HG03066 (cell line): ENCODE measurements around the gene MSH3.

Experiments
- ATAC-seq: cut with Tn5 transposase; IDR thresholded peaks from one replicate; pipeline ENCODE4 v1.9.1; 2021; ENCODE audit warnings: low read depth; ENCODE audit not compliant: unreplicated experiment

Gene MSH3

DNA sequence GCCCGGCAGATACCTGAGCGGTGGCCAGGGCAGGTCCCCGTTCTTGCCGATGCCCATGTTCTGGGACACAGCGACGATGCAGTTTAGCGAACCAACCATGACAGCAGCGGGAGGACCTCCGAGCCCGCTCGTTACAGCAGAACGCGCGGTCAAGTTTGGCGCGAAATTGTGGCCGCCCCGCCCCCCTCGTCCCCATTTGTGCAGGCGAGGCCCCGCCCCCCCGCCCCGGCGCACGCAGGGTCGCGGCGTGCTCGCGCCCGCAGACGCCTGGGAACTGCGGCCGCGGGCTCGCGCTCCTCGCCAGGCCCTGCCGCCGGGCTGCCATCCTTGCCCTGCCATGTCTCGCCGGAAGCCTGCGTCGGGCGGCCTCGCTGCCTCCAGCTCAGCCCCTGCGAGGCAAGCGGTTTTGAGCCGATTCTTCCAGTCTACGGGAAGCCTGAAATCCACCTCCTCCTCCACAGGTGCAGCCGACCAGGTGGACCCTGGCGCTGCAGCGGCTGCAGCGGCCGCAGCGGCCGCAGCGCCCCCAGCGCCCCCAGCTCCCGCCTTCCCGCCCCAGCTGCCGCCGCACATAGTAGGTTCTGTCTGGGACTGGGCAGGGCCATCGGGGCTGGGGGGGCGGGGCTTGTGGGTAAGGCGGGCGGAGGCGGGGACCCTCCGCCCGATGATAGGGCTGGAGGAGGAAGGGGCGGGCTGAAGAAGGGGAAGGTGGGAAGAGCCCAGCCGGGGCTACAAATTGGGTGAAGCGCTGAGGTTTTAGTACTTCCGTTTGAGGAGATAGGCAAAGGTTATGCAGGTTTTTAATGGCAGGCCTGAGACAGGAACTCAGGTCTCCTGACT is at the start of gene MSH3, which contains the start of gene DHFR:
Gene MSH3, plus strand, starts transcription at position 262 of the 840 bp plus-strand sequence. Its CDS starts 76 bp downstream, at position 338.
Gene DHFR, minus strand, starts transcription at position 593 of the 840 bp plus-strand sequence. Its CDS starts 494 bp downstream, at position 99.
- peak; percentile 50 for ATAC-seq

DNA sequence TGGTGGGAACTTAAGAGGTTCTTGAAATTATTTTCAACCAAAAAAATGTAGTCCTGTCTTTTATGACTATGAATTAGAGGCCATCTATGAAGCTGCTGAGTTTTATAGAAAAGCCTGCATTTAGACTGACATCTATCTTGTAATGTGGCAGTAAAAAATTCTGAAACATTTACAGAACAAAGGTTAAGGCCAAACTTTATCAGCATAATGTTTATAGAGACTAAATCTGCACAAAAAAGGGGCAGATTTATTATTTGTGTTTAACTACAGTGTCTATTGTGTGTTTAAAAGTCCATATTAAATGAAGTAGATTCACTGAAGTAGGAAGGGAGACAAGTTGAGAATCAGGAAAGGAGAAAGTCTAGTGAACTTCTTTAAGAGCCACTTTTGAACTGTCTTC is 47.1 kb upstream of the MSH3 start:
- no peak for ATAC-seq

DNA sequence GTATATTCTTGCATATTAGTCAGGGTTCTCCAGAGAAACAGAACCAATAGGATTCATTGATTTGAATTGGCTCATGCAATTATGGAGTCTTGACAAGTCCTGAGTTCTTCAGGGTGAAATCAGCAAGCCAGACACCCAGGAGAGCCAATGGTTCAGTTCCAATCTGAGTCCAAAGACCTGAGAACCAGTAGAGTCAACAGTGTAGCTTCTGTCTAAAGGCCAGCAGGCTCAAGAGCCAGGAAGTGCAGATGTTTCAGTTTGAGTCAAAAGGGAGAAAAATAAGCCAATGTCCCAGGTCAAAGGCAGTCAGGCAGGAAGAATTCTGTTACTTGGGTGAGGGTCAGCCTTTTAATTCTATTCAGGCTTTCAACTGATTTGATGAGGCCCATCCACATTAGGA is 46.6 kb upstream of the MSH3 start:
- peak; percentile 89 for ATAC-seq

DNA sequence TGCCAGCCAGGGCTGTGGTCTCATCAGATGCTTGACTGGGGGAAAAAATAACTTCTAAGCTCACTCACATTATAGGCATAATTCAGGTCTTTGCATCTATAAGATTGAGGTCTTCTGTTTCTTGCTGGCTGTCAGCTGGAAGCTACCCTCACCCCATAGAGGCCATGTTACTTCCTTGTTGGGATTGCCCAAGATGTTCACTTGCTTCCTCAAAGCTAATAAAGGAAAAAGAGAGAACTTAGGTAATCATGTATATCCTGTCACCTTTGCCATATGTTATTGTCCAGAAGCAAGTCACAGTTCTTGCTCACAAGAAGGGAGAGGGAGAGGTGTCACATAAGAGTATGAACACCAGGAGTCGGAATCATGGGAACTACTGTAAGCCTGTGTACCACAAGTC is 45.7 kb upstream of the MSH3 start:
- no peak for ATAC-seq

DNA sequence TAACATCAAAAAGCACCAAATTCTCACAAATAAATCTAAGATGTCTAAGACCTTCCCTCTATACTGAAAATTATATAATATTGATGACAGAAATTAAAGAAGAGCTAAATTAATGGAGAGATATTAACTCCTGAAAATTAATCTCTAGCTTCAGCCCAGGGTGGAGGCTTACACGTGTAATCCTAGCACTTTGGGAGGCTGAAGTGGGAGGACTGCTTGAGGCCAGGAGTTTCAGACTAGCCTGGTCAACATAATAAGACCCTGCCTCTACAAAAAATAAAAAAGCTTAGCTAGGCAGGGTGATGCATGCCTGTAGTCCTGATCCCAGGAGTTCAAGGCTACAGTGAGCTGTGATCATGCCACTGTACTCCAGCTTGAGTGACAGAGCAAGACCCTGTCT is 44.8 kb upstream of the MSH3 start:
- no peak for ATAC-seq

DNA sequence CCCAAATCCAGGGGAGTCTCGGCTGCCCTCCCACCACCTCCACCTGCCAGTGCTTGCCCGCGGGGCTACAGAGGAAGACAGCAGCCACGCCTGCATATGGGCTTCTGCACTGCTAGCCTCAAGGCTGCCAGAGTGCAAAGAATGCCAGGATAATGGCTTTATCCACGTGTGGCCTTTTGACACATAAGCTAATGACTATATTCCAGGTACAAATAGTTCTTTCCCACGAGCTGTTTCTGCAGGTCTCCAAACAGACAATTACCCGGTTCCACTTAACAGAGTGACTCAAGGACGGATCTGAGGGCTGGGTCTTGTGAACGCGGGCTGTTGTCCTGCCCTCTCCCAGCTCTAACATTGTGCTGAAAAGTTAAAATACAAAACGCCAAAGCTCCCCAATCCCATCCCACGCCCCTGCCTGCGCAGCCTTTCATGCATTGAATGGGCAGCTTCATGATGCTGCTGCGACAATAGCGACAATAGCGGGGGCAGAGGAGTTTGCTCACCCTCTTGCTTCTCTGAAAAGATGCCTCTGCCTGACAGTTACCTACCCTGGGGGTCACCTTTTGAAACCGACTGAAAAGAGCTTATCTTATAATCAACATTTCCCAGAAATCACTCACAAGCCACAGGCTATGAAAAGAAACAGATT is 39.1 kb upstream of the MSH3 start:
- no peak for ATAC-seq

DNA sequence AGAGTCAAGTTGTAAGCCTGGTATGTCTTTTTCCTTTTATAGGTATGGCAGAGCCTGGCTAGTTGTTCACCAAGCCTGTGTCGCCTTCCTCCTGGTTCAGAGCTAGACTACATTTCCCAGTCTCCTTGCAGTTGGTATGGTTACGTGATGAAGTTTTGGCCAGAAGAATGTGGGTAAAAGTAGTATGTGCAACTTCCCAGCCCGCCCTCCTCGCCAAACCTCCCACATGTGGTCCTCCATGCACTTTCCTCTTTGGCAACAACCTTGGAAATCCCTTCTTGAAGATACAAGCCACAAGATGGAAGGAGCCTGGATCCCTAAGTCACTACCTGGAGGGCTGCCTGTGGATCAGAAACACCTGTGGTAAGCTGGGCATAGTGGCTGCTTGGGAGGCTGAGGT is 36.0 kb upstream of the MSH3 start:
- no peak for ATAC-seq

DNA sequence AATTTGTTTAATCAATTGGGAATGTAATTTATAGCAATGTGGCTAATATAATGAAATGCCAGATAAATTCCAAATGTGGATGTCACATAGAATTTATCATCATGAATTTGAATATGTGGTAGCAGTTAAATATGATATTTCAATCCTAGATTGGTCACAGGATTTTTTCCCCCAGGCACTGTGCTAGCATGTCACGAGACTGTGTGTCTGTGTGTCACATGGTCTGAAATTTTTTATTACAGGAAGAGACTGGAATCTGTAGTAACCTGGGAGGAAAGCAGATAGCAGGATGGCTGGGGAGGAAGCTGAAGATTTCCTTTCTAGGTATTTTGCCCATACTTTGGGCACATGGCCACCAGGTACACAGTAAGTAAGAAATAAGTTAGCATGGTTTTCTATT is 35.4 kb upstream of the MSH3 start:
- no peak for ATAC-seq

DNA sequence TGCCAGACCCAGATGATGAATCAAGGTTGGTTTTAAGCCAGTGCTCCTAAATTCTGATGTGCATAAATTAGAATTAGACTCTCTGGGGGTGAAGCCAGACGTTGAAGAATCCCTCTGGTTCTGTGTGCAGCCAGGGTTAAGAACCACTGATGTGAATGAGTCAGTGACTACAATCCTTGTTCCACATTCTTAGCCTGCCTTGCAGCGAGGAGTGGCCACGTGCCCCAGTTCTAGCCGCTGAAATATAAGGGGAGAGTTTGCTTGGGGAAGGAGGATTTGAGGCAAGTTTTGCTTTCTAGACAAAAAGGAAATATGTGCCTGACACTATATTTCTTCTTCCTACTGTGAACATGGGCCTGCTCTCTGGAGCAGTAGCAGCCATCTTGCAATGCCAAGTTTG is 34.2 kb upstream of the MSH3 start:
- no peak for ATAC-seq

DNA sequence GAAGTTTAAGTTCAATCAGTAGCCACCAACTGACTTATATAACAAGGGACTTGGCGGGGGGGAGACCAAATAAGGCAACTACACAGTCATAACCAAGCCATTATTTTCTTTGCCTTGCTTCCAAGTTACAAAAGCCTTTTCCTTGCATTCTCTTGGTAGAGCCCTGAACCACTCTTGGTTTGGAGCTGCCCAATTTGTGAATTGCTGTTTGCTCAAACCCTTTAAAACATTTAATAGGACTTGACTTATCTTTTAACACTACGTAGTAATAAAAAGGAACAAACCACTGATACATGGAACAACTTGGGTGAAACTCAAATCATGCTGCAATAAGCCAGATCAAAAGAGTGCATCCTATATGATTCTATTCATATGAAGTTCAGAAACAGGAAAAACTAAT is 31.7 kb upstream of the MSH3 start:
- no peak for ATAC-seq

DNA sequence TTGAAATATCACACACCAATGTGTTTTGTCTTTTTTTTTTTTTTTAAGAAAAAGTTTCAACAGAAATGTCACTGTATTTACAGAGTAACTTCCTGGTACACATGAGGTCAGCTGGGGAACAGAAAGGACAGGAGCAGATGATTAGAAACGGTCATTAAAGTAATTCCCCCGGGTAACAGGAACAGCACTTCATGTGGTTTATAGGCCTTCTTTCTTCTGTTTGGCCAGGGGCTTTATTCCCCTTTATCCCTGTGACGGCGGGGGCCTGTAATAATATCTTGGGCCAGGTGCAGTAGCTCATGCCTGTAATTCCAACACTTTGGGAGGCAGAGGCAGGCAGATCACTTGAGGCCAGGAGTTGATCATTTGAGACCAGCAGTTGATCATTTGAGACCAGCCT is 30.5 kb upstream of the MSH3 start:
- ATAC-seq, result no peak

DNA sequence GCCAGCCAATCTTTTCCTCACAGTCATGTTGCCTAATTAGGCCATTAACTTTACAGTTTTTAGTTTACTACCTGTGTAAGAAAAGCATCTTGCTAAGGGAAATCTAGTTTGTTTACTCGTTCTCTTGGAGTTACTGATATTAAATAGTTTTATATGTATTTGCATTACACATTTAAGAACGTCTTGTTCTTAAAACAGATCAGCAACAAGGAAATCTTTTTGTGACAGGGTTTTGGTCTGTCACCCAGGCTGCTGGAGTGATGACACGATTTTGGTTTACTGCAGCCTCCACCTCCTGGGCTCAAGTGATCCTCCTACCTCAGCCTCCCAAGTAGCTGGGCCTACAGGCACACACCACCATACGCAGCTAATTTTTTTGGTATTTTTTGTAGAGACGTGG is 29.2 kb upstream of the MSH3 start:
- no peak for ATAC-seq

DNA sequence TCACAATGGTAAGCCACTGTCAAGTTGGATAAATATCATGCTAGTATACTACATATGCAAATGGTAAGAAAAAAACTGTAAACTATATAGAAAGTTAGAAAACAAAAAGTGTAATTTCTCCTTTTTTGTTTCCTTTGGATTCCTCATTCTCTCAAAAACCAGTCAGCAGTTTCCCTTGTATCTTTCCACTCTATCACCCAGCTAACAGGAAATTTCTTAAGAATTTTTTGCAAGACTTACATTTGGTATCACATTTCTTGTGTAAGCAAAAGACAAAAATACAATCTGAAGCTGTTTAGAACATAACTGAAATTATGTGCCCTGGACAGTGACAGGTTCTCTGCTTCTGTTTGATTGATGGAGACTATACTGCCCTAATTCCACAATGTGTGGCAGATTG is 25.2 kb upstream of the MSH3 start:
- ATAC-seq, result no peak

DNA sequence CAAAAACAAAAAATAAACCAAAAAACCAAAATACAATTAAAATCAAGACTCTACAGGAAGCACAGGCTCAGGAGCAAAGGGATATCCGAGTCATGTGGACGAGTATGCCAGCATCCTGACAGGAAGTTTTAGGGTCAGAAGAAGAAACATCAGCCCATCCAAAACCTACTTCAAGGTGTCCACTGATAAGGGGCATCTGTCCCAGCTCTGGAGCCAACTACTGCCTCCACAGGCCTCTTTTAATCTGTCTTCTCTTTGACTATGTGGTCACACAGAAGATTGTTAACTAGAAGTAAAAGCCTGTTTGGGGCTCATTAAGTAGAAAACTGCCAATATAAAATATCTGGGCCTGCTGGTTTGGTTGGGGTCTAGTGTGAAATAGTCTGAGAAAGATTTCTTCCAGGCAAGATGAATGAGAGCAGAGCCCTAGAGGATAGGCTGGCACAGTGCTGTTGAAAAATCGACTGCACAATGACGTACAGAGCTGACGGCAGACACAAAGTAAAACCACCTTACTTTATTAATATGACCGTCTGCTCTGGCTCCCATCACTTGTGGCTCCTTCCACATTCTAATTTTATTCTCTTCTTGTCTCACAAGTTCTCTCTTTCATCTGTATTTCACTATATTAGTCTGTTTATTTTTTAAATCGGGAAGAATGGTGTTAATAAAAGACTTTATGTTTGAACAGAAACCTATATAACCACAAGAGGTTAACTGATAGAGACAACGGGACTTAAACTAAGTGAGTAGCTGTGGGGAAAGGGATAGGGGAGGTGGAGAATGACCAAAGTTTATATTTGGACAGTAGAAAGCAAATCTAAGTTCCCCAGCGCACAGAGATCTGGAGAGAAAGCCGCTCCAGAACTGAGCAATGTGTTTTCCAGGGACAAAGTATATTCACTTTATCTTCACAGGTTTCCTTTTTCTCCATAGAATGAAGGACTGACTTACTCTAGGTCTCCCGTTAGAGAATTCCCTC is 22.9 kb upstream of the MSH3 start:
- no peak for ATAC-seq

DNA sequence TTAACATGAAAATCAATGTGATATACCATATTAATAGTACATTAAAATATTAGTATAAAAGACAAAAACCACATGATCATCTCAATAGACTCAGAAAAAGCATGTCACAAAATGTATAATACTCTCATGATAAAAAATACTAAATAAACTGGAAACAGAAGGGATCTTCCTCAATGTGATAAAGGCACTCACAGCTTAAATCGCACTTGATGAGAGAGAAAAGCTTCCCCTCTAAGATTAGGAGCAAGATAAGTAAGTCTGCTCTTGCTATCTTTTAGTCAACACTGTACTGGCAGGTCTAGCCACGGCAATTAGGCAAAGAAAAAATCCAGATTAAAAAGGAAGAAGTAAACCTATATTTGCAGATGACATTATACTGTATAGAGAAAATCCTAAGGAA is 21.8 kb upstream of the MSH3 start:
- no peak for ATAC-seq

DNA sequence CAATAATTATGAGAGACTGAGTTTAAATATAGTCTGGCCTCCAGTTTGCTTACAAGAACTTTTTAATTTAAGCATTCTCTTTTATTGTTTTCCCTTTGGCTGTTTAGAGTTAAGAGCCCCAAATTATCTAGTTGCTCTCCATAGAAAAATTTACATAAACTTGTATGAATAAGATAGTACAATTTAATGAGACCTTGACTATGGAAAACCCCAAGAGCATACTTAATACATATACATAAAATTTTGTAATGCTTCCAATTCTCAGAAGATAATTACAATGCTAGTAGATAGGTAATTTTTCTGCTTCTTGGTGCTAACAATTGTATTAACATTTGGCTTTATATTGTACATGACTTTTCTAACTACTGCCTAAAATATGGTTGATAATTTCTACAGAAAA is 20.3 kb upstream of the MSH3 start:
- no peak for ATAC-seq

DNA sequence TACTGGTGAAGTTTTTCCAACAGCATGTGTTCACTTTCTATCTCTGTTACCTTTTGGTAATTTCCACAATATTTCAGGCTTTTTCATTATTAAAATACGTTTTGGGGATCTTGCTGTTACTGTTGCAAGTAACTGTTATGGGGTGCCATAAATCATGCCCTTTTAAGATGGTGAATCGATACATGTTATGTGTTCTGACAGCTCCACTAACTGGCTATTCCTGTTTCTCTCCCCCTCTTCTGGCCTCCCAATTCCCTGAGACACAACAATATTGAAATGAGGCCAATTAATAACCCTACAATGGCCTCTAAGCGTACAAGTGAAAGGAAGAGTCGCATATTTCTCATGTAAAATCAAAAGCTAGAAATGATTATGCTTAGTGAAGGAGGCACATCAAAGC is 13.1 kb upstream of the MSH3 start:
- no peak for ATAC-seq

DNA sequence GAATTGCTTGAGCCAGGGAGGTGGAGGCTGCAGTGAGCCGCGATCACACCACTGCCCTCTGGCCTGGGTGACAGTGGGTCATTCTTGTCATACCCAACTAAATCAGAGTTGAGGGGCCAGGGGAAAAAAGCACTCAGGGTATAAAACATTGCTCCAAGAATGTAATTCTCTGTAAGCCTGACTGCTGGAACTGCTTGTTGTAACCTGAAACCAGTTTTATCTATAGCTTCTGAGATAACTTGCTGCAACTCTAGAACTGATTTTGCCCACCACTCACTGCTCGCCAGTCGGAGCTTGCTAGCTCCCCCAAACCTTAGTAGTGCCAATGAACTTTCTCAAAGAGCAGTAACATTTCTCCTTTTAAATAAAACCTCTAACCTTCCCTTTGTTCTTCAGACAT is 9.6 kb upstream of the MSH3 start:
- ATAC-seq, result no peak

DNA sequence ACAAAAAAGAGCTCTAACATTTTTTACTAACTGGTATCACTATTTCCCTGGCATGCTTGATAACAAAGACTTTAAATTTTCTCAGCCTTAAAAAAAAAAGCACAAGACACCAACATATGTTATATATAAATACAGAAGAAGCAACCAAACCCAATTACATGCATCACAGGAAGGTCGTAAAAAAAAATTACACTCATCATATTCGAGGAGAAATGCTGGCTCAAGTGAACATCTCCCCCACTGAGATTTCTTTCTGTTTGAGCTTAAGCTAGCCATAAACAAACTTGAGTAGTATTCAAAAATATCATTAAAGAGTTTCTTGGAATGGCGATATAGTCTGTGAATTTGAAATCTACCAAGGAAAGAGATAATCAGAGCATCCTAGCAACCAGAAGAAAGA is 7.5 kb upstream of the MSH3 start:
- no peak for ATAC-seq

DNA sequence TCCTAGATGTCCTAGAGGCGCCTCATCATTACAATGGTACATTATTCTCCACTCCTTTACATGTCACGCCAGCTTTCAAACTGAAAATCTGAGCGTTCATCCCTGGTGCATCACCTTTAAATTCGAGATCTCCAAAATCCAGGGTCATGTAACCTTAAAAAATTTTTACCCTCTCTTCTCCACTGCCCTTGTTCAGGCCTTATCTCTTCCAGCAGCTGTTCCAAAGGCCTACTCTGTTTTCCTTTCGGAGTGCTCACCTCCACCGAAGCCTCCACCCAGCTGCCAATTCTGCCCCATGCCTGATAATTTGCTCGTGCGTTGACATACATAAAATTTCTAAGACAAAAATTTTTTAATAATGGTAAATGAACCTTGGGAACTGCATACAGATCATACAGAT is 950 bp upstream of the MSH3 start:
- no peak for ATAC-seq

DNA sequence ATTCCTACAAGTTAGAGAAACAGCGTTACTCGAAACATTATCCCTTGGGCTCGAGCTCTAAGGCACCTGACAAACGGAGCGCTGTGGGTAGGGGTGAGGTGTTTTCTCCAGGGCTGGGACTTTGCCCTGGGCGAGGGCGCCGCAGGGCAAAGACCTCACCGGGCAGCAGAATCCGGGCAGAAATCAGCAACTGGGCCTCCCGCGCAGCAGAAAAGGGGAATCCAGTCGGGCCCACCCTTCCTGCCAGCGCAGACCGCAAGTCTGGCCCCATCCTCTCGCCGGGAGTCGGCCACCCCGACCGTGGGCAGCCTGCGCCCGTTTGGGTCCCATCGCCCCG is 430 bp upstream of the MSH3 start:
- ATAC-seq, result peak; percentile 0
